Mesothelial cell of epicardium (in vitro differentiated cells): ENCODE measurements around the gene DGKB. TPM values are rescaled to one million over a fixed set of nuclear protein-coding genes. Genes with fewer than 3 reads are reported as not detected.

Source experiments
- DNase-seq, 2 experiments: peaks; one replicate each; pipeline ENCODE4 v3.0.0; 2021; ENCODE audit warnings: low spot score in 2 of 2; ENCODE audit not compliant: unreplicated experiment in 2 of 2
- H3K27ac Mint-ChIP-seq: 2 replicates; pipeline ENCODE4 v1.8.0; 2021; ENCODE audit warnings: mixed read lengths
- H3K27me3 Mint-ChIP-seq: 2 replicates; pipeline ENCODE4 v1.8.0; 2021; ENCODE audit warnings: low read depth, mixed read lengths
- H3K36me3 Mint-ChIP-seq: 2 replicates; pipeline ENCODE4 v1.8.0; 2021; ENCODE audit warnings: mixed read lengths
- H3K4me1 Mint-ChIP-seq: 2 replicates; pipeline ENCODE4 v1.8.0; 2021; ENCODE audit warnings: mixed read lengths
- H3K4me3 Mint-ChIP-seq: 2 replicates; pipeline ENCODE4 v1.8.0; 2021; ENCODE audit warnings: mild to moderate bottlenecking, moderate library complexity, mixed read lengths
- H3K9me3 Mint-ChIP-seq: 2 replicates; pipeline ENCODE4 v1.8.0; 2021; ENCODE audit warnings: mixed read lengths
- CTCF ChIP-seq: fragments of 200-600 bp; sonication (generic); IDR thresholded peaks from one replicate; pipeline ENCODE4 v1.5.0; 2021; ENCODE audit warnings: antibody characterized with exemption; ENCODE audit not compliant: unreplicated experiment
- total RNA-seq: library from RNA; stranded (reverse); gene quantifications from 3 replicates; pipeline ENCODE4 v1.2.1, GENCODE V29; 2021

Gene DGKB
- total RNA-seq, 1 donor from 2014 or later: 3.9 TPM

GRCh38 chr7:14900051-14900450 is 2.5 kb downstream of the DGKB start:
- Mint-ChIP-seq H3K36me3 (no peaks in the 10 kb centered on the region), H3K9me3 (no peaks in the 10 kb centered on the region), H3K4me1 (peaks cover 7% of the 10 kb centered on the region), H3K27ac (no peak overlapping the region), H3K4me3 (no peak overlapping the region), H3K27me3 (peaks cover 32% of the 10 kb centered on the region)
- DNase-seq: no peak
- TF ChIP-seq CTCF: no peak

GRCh38 chr7:14899030-14899429 is 3.5 kb downstream of the DGKB start:
- H3K27ac Mint-ChIP-seq: no peak overlapping the region
- no peak for DNase-seq
- peaks cover 28% of the 10 kb centered on the region for H3K27me3 Mint-ChIP-seq
- TF ChIP-seq CTCF: no peak
- peaks cover 7% of the 10 kb centered on the region for H3K4me1 Mint-ChIP-seq
- no peak overlapping the region for H3K4me3 Mint-ChIP-seq
- H3K36me3 Mint-ChIP-seq: no peaks in the 10 kb centered on the region
- no peaks in the 10 kb centered on the region for H3K9me3 Mint-ChIP-seq

GRCh38 chr7:14896461-14896860 is 6.1 kb downstream of the DGKB start:
- no peak for DNase-seq
- H3K4me1 Mint-ChIP-seq: peaks cover 7% of the 10 kb centered on the region
- no peak overlapping the region for H3K27ac Mint-ChIP-seq
- no peaks in the 10 kb centered on the region for H3K9me3 Mint-ChIP-seq
- TF ChIP-seq CTCF: no peak
- H3K27me3 Mint-ChIP-seq: peaks cover 31% of the 10 kb centered on the region
- H3K4me3 Mint-ChIP-seq: no peak overlapping the region
- no peaks in the 10 kb centered on the region for H3K36me3 Mint-ChIP-seq

- TF ChIP-seq CTCF: no peak
- peaks cover 7% of the 10 kb centered on the region for H3K4me1 Mint-ChIP-seq
- H3K36me3 Mint-ChIP-seq: no peaks in the 10 kb centered on the region
- no peak overlapping the region for H3K27ac Mint-ChIP-seq
- peaks cover 17% of the 10 kb centered on the region for H3K27me3 Mint-ChIP-seq
- no peak overlapping the region for H3K4me3 Mint-ChIP-seq
- no peaks in the 10 kb centered on the region for H3K9me3 Mint-ChIP-seq
- no peak for DNase-seq
These were observed 7.7 kb downstream of the DGKB start for GRCh38 chr7:14894826-14895225.

- no peak for TF ChIP-seq CTCF
- no peak overlapping the region for H3K4me3 Mint-ChIP-seq
- no peaks in the 10 kb centered on the region for H3K9me3 Mint-ChIP-seq
- DNase-seq: no peak
- H3K27me3 Mint-ChIP-seq: peaks cover 11% of the 10 kb centered on the region
- no peak overlapping the region for H3K27ac Mint-ChIP-seq
- H3K4me1 Mint-ChIP-seq: no peaks in the 10 kb centered on the region
- no peaks in the 10 kb centered on the region for H3K36me3 Mint-ChIP-seq
These were observed 9.6 kb downstream of the DGKB start for GRCh38 chr7:14892961-14893360.

GRCh38 chr7:14891289-14891688 is 11.3 kb downstream of the DGKB start:
- Mint-ChIP-seq H3K27ac (no peak overlapping the region), H3K4me3 (no peak overlapping the region), H3K4me1 (no peaks in the 10 kb centered on the region), H3K27me3 (peaks cover 8% of the 10 kb centered on the region), H3K36me3 (no peaks in the 10 kb centered on the region), H3K9me3 (no peaks in the 10 kb centered on the region)
- no peak for DNase-seq
- TF ChIP-seq CTCF: no peak
